Activated CD8-positive, alpha-beta memory T cell treated with anti-CD3 and anti-CD28 coated beads, Interleukin-2, amount 50 U/mL, for 24 hours (primary cell): ENCODE data around the gene PIP5K1C.
"Not testable (repeated sequence)": the region's sequence is repeated elsewhere in the genome, so short reads cannot be mapped to it uniquely, and the experiment has no call there.

ENCODE experiments used
- DNase-seq: peaks from one replicate; pipeline ENCODE4 v3.0.0-alpha.2; 2020; ENCODE audit errors: extremely low read depth

PIP5K1C gene

DNA sequence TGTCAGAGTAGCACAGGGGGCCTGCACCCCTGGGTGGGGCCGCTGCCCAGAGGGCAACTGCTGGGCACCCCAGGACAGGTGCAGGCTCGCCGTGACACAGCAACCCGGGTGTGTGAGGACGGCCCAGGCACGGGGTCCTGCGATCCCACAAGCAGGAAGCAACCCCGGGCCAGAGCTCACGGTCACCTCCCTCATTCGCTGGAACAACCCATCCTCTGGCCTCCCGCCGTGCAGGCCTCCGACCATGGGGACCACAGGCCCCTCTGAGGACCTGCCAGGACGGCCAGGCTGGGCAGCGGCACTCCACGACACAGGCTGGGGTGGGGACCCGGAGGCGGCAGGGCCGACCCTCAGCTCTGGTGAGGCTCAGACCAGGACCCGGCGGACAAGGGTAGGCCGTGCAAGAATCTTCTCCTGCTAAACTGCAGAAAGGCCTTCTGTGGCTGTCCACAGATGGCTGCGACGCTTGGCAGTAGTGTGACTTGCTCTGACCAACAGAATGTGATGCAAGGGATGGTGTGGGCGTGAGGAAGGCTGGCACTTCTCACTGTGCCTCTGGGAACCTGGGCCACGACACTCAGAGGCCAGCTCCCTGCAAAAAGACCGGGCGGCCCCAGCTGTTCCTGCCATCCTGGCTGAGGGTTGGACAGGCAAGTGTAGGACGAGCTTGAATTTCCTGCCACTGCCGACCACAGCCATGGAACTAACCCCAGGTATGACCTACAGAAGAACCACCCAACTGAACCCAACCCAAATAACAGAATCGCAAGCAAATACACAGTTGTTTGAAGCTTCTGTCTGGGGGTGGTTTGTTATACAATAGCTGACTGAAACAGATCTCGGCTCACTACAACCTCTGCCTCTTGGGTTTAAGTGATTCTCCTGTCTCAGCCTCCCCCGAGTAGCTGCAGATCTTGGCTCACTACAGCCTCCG is 26.5 kb downstream of the PIP5K1C start:
- DNase-seq = no peak

DNA sequence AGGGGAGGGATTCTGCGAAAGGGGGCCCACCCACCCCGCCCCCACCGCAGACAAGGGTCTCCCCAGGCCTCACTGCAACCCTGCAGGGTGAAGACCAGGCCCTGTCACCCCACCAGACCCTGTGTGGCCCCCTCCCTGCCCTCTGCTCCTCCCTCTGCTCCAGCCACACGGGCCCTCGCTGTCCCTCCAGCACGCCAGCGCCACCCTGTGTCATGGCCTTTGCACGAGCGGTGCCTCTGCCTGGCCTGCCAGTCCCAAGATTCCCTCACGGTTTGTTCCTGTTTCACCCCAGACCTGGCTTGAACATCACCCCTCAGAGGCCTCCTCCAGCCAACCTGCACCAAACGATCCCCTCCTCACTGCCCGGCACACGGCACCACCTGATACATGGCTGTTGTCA is 27.3 kb downstream of the PIP5K1C start:
- DNase-seq = no peak

- no peak for DNase-seq
These were observed 27.7 kb downstream of the PIP5K1C start for GRCh38 chr19:3672575-3672948.

DNA sequence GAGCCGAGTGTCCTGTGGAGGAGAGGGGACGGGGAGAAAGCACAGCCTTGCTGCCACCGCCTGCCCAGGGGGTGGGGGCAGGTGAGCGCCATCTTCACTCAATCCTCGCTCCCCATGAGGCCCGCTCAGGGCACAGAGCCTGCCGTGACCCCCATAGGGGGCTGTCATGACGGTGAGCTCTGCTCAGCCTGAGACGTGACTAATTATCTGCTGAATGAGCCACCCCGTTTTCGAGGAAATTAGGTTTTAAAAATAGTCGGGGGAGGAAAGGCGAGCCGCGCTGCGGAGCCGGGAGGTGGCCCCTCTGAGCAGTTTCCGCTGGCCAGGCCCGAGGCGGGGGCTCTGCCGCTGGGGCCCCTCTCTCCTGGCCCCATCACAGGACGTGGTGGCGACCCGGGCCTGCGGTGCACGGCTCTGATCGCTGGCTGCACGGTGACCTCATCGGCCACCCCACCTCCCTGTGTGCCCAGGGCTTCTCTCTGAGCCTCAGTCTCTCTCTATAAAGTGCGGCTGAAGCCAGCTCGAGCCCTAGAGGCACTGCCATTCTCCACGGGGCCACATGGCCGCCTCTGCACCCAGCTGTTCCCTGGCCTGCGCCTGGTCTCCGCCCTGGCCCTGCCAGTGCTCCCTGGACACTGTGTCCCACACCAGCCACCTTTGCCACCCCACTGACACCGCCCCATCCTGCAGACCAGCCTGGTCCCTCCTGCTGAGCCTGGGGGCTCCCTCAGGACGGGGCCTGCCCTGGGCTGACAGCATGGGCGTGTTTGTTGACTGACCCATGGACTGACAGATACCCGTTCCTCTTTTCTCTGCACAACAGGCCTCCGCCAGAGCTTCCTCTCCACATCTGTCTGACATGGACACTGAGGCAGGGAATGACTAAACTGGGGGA is 28.3 kb downstream of the PIP5K1C start:
- DNase-seq = no peak

DNA sequence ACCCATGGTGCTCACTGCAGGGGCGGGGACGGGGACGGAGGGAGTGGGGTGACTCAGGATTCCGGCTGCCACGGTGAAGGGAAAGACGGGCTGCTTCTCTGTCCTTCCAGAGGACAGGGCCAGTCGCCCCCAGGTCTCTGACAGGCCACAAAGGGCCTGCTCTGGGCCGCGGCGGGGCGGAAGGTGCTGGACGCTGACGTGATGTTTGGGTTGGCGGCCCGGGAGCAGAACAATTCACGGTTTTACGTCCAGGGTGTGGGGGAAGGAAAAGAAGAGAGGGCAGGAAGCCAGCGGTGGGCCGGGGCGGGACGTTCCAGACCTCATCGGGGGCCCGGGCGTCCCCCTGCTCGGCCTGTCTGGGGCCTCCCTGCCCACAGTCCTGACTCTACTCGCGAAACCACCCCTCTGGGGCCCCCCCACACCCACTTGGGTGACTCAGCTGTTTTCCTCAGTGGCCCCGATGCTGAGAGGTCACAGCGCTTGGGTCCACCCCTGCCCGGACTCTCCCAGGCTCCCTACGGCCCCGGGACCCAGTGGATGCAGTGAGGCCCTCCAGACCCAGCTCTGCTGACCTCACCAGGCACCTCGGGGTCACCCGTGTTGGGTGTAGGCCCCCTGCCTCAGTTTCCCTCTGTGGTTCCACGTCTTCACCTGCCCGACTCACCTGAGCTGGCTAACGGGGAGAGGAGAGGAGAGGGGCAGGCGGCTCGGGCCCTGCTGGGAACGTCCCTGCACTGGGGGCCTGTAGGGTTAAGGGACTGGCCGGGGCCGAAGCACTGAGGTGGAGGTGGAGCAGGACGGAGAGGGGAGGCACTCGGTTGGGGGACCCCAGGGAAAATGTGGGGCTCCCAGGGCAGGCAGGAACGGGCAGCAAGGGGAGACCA is 29.2 kb downstream of the PIP5K1C start:
- peak; percentile 10 for DNase-seq

DNA sequence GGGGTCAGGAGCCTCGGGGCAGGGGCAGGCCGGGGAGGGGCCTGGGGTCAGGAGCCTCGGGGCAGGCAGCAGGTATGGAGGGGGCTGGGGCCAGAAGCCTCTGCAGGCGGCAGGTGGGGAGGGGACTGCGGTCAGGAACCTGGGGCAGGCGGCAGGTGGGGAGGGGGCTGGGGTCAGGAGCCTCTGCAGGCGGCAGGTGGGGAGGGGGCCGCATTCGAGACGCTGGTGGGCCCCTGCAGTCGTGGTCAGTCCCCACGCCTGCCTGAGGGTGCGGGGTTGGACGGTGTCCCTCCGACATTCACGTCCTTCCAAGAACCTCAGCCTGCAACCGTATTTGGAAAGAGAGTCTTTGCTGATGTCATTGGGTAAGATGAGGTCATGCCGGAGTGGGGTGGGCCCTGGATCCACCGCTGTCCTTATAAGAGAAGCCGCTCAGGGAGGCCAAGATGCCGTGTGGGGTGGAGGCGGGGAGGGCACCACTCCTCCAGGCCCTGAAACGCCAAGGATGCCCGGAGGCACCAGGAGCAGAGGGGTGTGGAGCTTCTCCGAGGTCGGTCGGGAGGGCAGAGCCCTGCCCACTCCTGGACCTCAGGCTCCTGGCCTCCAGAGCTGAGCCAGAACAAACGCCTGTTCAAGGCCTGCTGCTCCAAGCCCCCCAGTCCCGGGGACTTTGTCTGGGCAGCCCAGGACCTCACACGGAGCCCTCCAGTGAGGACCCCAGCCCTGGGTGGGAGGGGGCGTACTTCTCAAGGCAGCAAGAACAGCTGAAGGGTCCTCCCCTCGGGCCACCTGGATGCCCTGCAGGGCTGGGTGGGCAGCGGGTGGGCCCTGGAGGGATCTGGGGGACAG is 30.1 kb downstream of the PIP5K1C start:
- no peak for DNase-seq

DNA sequence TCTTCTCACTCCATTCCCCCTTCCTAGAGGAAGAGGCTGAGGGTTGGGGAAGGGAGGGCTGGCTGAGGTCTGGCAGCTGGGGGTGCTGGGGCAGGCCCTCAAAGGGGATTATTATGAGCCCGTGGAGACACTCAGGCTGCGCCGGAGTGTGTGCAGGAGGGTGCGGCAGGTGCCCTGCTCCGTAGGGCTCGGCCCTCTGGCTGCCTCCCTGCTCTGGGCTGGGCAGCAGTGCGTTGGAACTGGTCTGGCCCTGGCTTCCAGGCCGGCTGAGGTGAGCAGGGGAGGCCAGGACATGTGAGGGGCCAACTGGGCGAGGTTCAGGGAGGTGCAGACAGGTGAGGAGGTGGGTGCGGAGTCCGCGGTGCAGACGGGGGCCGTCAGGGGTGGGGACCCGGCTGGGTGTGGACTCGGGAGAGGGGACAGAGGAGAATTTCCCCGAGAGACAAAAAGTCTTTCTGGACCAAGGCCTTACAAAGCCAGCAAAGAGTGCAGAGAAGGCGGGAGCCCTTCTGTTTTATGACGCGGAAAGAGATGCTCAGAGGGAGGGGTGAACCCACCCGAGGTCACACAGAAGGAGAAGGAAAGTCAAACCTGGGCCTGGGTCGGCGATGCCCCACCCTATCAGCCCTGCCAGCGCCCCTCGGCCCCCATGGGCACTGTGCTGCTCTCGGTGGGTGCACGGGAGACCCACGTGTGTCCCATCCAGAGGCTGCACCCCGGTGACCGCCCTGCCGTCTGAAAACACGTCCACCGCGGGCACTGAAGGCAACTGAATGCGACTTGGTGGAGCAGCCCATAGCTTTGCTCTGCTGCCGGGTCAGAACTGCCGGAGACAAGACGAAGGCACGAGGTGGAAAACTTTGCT is 31.0 kb downstream of the PIP5K1C start:
- DNase-seq = no peak

DNA sequence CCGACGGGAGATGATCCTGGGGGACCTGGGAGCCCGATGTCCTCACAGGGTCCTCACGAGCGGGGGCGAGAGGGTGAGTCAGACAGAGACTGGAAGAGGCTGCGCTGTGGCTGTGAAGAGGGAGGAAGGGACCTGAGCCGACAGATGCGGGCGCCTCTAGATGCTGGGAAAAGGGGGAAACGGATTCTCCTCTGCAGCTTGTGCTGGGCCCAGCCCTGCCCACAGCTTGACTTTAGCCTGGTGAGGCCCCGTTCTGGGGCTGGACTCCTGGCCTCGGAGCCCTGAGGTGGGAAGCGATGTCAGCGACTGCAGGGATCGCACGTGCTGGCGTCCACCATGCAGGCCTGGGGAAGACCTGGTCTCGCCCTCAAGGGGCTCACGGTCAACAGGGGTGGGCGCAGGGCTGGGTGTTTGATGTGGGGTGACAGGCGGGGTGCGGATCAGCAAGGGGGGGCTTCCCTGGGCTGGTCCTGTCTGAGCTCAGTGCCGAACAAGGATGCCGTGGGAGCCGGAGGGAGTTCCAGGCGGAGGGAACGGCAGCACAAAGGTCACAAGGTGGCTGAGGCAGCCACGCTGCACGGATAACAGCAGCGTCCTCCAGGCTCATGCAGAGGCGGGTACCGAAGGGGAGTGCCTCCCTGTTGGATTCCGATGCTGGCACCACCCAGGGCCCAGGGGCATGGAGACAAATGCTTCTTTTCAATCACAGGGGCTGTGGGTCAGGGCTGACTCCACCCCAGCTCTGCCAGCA is 31.8 kb downstream of the PIP5K1C start:
- no peak for DNase-seq

GRCh38 chr19:3667766-3668165 is 32.5 kb downstream of the PIP5K1C start:
- DNase-seq = no peak

- DNase-seq = no peak
These were observed 33.1 kb downstream of the PIP5K1C start for GRCh38 chr19:3667037-3667638.

- not testable (repeated sequence) for DNase-seq
These were observed 33.8 kb downstream of the PIP5K1C start for GRCh38 chr19:3666545-3666856.

DNA sequence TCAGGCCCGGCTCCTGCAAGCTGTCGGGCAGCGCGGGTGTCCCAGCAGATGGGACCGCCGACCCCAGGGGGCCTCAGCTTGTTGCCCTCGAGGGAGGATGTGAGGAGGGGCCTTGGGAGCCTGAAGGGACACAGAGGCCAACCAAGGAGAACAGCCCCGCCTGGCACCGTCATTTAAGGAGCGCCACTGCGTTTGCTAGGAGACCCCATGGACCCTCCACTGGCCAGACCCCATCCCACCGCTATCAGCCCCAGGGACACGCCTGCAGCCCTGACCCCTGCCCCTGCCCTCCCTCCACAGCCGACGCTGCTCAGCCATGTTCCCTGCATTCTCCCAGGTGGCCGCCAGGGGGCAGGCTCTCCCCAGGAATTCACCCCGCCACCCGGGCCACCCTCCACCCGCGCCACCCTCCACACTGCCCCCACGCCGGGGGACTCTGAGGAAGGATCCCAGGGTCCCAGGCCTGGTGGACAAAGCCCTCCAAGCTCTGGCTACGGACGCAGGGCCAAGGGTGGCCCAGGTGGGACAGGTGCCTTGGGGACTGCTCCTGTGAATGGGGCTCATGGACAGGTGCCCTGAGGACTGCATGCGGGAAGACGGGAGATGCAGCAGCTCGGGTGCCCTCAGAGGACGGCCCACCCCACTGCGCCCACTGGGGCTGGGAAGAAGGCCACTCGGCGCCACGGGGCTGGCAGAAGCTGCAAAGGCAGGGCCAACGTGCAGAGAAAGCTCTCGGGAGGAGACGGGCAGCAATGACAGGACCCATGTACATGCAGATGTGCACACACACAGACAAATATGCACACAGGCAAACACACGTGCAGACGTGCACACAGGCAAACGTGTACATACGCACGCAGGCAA is 34.4 kb downstream of the PIP5K1C start:
- DNase-seq = peak; percentile 38

- DNase-seq = no peak
These were observed 35.2 kb downstream of the PIP5K1C start for GRCh38 chr19:3664879-3665642.

DNA sequence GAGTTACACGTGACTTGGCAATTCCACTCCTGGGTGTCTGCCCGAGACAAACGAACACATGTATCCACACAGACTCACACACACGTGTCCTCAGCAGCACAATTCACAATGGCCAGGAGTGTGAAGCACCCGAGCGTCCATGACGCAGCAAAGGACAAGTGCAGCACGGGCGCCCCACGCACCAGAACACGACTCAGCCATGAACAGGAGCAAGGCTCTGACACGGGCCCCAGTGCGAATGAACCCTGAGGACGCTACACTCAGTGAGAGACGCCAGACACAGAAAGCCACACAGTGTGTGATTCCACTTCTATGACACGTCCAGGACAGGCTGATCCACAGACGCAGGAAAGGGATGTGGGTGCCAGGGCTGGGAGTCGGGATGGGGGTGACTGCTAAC is 36.4 kb downstream of the PIP5K1C start:
- DNase-seq = no peak

DNA sequence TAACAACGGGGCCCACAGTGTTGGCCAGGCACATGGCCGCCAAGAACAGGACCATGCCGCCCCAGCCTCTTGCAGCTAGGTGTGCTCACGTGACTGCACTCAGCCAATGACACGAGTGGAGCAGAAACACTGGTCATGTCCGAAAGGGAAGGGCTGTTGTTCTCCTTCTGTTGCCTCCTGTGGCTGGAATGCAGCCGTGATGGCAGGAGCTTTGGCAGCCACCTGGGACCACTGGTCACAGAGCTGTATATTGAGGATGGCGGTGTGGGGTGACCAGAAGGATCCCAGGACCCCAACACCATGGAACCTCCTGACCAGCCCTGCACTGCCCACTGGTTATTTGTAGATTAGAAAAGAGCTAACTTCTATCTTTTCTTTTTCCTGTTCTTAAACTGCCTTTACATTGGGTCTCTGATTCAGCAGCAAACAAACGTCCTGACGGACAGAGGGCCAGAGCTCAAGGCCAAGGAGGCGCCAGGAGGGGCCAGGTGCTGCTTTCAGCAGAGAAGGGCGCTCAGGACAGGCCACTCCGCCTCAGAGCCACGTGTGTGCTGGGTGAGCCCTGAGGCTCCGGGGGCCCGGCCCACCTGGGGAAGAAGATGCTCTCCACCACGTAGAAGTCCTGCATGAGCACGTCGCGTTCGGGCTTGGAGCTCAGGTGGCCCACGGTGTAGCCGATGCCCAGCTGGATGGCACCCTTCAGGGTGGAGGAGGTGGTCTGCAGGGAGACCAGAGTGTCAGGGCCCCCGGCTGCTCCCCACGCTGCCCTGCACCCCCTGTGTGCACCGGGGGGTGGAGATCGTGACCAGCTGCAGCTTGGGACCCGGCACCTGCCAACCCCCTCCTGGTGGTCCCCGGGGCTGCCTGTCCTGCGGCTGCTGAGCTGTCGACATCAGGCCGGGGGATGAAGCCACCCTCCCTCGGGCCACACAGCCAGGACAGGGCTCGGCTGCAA is 38.7 kb downstream of the PIP5K1C start:
- no peak for DNase-seq
